HG03159 (cell line): Measurements from ENCODE around the gene AQP5.

Experiments used
- ATAC-seq: cut with Tn5 transposase; IDR thresholded peaks from one replicate; pipeline ENCODE4 v1.9.1; 2021; ENCODE audit warnings: mild to moderate bottlenecking, moderate library complexity; ENCODE audit not compliant: unreplicated experiment

AQP5 gene

DNA sequence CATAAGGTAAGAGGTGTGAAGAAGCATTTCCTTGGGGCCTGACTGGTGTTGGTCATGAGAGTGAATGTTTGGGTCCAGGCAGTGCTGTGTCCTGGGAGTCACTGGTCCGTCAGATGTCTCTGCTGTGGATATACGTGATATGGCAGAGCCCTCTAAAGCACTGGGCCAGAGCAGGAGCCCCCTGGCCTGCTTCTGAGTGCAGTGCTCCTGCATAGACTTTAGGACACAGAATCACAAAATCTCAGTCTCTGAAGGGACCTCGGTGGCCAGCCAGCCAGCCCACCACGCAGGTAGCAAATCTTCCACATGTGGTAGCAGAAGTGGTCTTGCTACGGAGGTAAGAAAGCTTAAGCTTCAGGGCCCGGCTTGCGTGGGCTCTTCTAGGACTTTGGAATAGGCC lies 29.6 kb upstream of the AQP5 start:
- no peak for ATAC-seq

GRCh38 chr12:49932533-49933130 lies 29.0 kb upstream of the AQP5 start:
- no peak for ATAC-seq

DNA sequence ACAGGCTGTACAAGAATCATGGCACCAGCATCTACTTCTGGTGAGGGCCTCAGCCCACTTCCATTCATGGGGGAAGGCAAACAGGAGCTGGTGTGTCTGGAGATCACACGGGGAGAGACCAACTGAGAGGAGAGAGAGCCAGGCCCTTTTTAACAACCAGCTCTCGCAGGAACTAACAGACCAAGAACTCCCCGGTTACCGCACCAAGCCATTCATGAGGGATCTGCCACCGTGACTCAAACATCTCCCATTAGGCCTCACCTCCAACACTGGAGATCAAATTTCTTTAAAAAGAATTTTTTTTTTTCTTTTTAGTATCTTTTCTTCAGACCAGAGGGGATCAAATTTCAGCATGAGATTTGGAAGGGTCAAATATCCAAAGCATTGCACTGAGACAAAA lies 27.9 kb upstream of the AQP5 start:
- no peak for ATAC-seq

DNA sequence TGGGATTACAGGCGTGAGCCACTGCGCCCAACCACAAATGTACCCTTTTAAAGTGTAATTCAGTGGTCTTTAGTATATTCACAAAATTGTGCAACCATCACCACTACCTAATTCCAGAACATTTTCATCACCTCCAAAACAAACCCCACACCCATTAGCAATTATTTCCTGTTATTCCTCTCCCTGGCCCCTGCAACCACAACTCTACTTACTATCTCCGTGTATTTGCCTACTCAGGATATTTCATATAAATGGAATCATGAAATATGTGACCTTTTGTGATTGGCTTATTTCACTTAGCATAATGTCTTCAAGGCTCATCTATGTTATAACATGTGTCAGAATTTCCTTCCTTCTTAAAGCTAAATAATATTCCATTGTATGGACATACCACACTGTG lies 27.2 kb upstream of the AQP5 start:
- no peak for ATAC-seq

DNA sequence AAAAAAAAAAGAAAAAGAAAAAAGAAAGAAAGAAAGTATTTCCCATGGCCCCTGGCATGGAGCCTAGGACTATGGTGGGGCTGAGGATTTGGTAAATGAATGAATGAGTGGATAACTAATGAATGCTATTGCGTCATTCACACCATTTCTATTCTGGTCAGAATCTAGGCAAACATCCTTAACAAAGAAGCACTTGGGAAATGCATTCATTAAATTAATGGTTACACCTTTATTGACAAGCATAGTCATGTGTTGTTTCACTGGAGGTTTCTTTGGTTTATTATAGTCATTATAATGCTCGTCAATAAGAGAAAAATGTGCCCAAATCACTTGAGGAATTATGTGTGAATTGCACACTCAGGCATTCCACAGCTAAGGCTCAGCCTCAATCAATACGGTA lies 24.7 kb upstream of the AQP5 start:
- no peak for ATAC-seq

DNA sequence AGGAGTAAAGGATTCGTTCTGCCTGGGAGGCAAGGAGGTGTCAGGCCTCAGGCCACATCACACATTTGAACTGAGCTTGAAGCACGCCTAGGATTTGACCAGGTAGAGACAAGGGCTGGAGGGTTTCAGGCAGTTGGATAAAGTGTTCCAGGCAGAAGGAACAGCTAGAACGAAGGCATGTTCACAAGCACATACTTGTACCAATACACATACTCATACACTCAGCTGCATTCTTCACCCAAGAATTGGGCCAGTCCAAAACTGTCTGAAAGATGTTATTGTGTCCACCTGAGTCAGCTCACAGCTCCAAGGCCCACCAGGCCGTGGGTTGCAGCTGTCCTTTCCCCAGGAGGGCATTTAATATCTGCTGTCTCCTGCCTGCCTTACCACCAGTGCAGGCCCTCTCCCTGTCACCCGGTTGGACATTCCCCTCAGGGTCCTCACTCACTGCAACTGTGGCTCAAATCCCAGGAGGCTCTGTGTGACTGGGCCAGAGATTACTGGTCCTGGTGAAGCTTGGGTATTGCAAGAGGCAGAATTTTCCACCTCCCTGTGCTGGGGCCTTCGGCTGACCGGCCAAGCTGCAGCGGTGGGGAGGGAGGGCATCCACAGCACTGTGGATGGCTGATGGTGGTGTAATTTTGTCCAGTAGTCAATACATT lies 23.9 kb upstream of the AQP5 start:
- ATAC-seq: no peak

- ATAC-seq: no peak
Observed at GRCh38 chr12:49939307-49939706, 22.4 kb upstream of the AQP5 start.

- ATAC-seq: no peak
Observed at GRCh38 chr12:49939707-49940106, 22.0 kb upstream of the AQP5 start.

DNA sequence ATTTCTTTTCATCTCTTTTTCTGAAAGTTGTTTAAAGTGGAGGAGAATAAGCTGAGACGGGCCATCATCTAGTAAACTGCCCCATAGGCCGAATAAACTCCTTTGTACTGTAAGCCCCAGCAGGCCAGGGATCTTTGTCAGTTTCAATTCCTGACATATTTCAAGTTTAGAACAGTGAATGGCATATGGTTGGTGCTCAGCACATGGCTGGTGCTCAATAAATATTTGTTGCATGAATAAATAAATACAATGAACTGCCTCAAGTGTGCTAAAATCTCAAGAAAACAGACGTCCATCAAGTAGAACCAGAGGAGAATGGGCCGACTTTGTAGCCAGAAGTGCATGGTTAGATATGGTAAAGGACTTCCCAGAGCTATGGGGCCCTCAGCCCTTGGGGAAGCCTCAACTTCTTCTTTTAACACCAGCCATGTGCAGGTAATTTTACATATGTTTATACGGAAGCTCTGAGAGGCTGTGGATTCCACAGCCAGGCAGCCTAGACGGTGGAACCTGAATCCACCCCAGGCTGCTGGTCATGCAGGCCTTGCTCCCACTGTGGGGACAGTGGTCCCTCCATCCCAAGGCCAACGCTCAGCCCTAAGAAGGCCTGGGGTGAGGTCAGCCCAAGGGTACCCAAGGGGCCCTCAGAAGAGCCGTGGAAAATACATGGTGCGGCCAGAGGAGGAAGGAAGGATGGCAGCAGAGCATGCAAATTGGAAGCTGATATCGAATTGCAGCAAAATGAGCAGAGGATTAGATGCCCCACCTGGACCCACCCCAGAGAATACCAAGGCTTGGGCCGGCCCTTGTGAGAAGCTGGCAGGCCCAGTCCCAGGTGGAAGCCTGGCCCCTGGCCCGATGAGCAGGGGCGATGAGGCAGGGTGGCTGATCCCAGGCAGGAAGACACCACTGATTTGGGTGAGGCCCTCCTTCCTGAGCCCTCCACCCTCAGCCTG lies 19.8 kb upstream of the AQP5 start:
- ATAC-seq: no peak

- no peak for ATAC-seq
Observed at GRCh38 chr12:49942512-49942893, 19.2 kb upstream of the AQP5 start.

DNA sequence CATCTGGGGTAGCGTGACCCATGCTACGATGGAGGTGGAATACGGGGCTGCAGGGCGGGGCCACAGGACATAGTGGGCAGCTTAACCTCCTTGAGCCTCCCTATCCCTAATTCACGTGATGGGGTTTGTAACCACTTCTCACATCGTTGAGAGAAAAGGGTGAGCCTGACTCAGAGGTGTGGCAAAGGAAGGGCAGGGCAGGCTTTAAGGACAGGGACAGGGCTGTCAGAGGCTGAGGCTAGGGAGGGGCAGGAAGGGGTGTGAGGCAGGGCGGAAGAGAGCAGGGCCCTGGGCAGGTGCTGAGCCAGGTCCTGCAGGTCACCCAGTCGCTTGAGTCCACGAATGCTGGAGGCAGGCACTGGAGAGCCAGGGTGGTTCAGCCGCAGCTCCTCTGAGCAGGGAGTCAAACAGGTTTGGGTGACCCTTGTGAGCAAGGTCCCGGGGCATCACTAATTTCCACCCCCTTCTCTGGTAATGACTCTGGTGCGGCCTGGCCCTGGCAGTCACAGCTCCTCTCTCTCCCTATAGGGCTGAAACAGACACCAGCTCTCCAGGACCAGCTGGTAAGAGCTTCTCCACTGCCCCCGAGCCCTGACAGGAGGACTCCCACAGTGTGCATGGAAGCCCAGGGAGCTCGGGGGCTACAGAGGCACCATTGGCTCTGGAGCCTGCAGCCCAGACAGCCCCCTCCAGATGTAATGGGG lies 18.6 kb upstream of the AQP5 start:
- no peak for ATAC-seq

DNA sequence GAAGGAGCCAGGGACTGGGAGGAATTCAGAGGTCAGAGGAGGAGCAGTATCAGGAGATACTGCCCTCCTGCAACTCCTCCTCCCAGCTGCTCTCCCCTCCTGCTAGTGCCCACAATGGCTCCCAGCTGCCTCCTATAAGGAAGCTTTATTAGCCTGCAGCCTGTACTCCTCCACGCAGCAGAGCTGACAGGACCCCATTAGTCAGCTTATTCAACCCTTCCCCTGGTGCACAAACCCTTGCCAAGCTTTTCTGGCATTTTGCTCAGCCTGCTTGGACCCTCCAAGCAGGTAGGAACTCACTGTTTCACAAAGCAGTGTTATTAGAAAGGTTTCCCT lies 18.1 kb upstream of the AQP5 start:
- ATAC-seq: no peak

DNA sequence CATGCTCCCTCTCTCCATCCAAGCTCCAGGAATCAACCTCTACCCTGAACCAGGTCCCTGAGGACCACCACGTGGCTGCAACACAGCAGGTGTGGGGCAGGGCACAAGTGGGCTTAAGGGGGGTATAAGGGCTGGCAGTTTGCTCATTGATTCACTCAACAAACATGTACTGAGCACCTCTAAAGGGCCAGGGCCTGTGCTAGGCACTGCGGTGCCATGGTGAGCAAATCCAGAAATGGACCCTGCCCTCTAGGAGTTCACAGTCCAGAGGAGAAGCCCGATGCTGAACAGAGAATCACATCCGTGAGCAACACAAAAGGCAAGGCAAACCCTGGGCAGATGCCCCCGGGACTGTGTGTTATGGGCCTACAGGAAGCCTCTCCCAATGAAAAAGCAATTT lies 17.6 kb upstream of the AQP5 start:
- no peak for ATAC-seq

- no peak for ATAC-seq
Observed at GRCh38 chr12:49944718-49945117, 17.0 kb upstream of the AQP5 start.

GRCh38 chr12:49945394-49946080 lies 16.1 kb upstream of the AQP5 start:
- peak; percentile 90 for ATAC-seq

DNA sequence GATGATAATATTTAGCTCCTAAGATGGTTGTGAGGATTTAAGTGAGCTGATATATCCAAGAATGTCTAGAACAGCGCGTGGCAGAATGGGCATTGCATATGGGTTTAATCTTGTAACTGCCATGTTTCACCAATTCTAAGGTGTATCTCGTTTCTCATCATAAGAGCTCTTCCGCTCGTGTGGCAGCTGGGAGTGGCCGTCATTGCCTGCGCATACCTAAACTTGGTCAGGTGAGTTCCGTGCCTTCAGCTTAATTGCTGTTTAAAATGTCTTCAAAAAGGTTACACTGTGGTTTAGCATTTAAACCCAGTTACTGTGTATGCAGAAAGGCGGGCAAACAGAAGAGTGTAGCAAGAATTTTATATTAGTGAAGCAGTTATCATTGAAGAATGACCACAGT lies 15.6 kb upstream of the AQP5 start:
- ATAC-seq: no peak

GRCh38 chr12:49946497-49946896 lies 15.2 kb upstream of the AQP5 start:
- no peak for ATAC-seq

- ATAC-seq: no peak
Observed at GRCh38 chr12:49947593-49948226, 14.0 kb upstream of the AQP5 start.

DNA sequence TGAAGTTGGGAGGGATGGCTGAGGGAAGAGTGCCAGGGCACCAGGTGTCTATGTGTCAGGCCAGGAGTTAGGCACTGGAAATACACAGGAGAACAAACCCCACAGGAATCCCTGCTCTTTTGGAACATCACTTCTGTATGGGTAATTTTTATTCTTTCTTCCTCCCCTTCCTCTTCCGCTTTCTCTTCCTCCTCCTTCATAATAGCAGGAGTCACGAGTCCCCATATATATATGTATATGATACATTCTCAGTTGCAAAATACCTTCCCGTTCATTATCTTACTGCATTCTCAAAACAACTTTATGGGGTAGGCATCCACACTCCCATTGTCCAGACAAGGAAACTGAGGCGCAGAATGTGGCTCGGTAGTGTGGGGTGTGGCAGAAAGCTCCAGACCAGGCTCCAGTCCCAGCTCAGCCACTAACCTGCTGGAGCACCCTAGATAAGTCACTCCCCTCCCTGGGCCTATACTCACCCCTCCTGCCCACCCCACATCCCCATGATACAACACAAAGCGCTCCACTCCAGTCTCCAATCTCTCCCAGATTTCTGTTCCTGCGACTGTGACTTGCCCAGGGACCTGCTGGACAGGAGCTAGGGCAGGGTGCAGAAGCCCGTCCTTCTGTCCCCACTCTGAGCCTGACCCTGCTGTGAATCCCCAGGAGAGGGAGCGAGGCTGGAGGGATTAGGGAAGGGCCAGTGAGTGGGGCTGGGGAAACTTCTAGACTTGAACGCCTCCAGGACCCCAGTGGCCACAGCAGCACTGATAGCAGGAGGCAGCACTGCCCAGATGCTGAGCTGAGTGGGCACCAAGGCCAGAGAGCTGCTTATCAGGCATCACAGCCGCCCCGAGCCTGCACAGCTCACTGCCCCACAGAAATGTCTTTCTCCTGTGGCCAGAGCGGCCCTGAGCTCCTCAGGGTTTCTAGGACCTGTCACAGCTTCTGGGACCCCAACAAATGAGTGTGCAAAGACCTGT lies 12.5 kb upstream of the AQP5 start:
- ATAC-seq: no peak
